Measurements from ENCODE around the gene OR4A16.

The OR4A16 gene

GRCh38 chr11:55342901-55343300 is at the start of gene OR4A16:
Gene OR4A16 (plus strand): TSS chr11:55343201. CDS start chr11:55343201, 0 bp downstream.
- DNase-seq (ENCODE audit: low spot score) = no peak

- DNase-seq (ENCODE audit: low spot score) = no peak
These were observed 18.5 kb upstream of the OR4A16 start for GRCh38 chr11:55324500-55324899.

- DNase-seq (ENCODE audit: low spot score) = no peak
These were observed 2.3 kb downstream of the OR4A16 start for GRCh38 chr11:55345306-55345705.

GRCh38 chr11:55349032-55349431 is 6.0 kb downstream of the OR4A16 start:
- DNase-seq (ENCODE audit: low spot score) = no peak

GRCh38 chr11:55357560-55358184 is 14.7 kb downstream of the OR4A16 start:
- no peak for DNase-seq (ENCODE audit: low spot score)

- DNase-seq (ENCODE audit: low spot score) = no peak
These were observed 24.7 kb downstream of the OR4A16 start, which contains the start of gene OR4A15 for GRCh38 chr11:55367674-55368073. Gene OR4A15 (plus strand): TSS chr11:55367974. CDS start chr11:55367974, 0 bp downstream.

Data from HuH-7 (cell line).